HCEC 1CT (cell line): ENCODE data around the gene FIGLA.
"Not testable (repeated sequence)": the region's sequence is repeated elsewhere in the genome, so short reads cannot be mapped to it uniquely, and the experiment has no call there.

Experiments used
- DNase-seq: peaks from one replicate; pipeline ENCODE4 v3.0.0-alpha.2; 2017

The FIGLA gene

GRCh38 chr2:70743068-70743467 lies 47.4 kb downstream of the FIGLA start:
- no peak for DNase-seq

- not testable (repeated sequence) for DNase-seq
Measured at GRCh38 chr2:70739492-70739891, 51.0 kb downstream of the FIGLA start.

- no peak for DNase-seq
Measured at GRCh38 chr2:70738159-70738558, 52.3 kb downstream of the FIGLA start.

DNA sequence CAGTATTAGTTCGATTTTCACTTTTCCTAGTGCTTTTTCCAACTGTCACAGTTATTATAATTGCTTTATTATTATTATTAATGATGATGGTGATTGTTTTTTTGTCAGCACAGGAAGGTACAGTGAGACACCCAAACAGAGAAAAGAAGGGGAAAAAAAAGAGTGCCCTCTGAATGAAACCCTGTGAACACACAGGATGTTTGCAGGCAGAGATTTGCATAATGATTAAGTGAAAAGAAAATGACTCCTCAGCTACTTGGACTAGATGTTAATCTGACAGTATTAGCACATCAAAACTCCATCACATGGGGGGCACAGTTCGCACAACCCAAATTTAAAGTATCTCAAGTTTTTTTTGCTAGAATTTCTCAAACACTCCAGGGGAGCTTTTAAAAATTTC lies 55.4 kb downstream of the FIGLA start:
- no peak for DNase-seq

- DNase-seq: no peak
Measured at GRCh38 chr2:70733646-70734180, 56.7 kb downstream of the FIGLA start.

- DNase-seq: no peak
Measured at GRCh38 chr2:70732766-70733645, 57.4 kb downstream of the FIGLA start.

DNA sequence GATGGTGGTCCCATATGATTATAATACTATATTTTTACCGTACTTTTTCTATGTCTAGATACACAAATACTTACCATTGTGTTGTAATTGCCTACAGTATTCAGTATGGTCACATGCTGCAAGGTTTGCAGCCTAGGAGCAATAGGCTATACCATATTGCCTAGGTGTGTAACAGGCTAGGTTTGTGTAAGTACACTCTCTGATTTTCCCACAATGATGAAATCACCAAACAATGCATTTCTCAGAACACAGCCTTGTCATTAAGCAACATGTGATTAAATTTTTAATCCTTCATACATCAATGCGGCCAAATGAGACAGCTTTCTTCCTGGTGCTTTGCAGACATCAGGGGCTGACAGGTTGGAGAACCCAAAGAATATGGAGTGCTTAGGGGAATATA lies 59.7 kb downstream of the FIGLA start:
- DNase-seq: no peak

- DNase-seq: no peak
Measured at GRCh38 chr2:70729647-70730046, 60.8 kb downstream of the FIGLA start.

DNA sequence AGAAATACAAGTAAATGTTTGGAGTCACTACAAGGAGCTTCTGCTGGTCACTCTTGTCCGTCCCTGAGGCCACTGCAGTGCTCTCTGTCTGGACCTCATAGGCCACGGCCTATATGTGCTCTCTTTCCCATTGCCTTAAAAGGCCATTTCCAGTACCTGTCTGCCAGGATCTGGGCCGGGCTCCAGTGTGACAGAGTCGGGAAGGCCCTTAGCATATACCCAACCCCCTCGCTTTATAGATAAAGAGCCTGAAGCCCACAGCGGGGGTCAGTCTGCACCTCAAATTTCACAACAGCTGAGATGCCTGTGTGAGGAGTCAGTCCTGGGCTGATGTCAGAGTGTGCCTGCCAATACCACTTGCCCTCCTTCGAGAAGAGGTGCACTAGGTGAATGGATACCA lies 62.3 kb downstream of the FIGLA start:
- DNase-seq: no peak
